Measurements from ENCODE around the gene SAMD5.

SAMD5 gene

GRCh38 chr6:147486683-147487082 is 21.8 kb upstream of the SAMD5 start:
- TF ChIP-seq ZNF70 (CRISPR knock-in tag; IDR thresholded peaks at IDR 0.05) (no peak), BACH2 (CRISPR knock-in tag; IDR thresholded peaks at IDR 0.05; ENCODE audit: borderline replicate concordance) (no peak), POU6F1 (CRISPR knock-in tag; IDR thresholded peaks at IDR 0.05; ENCODE audit: borderline replicate concordance, low read depth) (no peak), OSR1 (CRISPR knock-in tag; IDR thresholded peaks at IDR 0.05) (no peak), CREB5 (CRISPR knock-in tag; IDR thresholded peaks at IDR 0.05; ENCODE audit: low read depth) (no peak), PPARA (CRISPR knock-in tag; IDR thresholded peaks at IDR 0.05; ENCODE audit: borderline replicate concordance) (no peak), ZNF565 (CRISPR knock-in tag; conservative IDR thresholded peaks at IDR 0.05; ENCODE audit: low read depth) (no peak), PATZ1 (CRISPR knock-in tag; IDR thresholded peaks at IDR 0.05; ENCODE audit: borderline replicate concordance) (no peak), ISL1 (CRISPR knock-in tag; IDR thresholded peaks at IDR 0.05) (no peak), RARB (CRISPR knock-in tag; IDR thresholded peaks at IDR 0.05) (no peak), ZNF8 (CRISPR knock-in tag; IDR thresholded peaks at IDR 0.05) (no peak), ZFP30 (CRISPR knock-in tag; IDR thresholded peaks at IDR 0.05) (no peak), TCF4 (CRISPR knock-in tag; IDR thresholded peaks at IDR 0.05; ENCODE audit: borderline replicate concordance) (no peak), ARNTL (CRISPR knock-in tag; IDR thresholded peaks at IDR 0.05; ENCODE audit: borderline replicate concordance, low read depth) (no peak), TSHZ2 (CRISPR knock-in tag; IDR thresholded peaks at IDR 0.05) (no peak), TOX (CRISPR knock-in tag; IDR thresholded peaks at IDR 0.05; ENCODE audit: borderline replicate concordance) (no peak), GLIS3 (CRISPR knock-in tag; IDR thresholded peaks at IDR 0.05) (no peak)
- ATAC-seq = no peak

GRCh38 chr6:147497472-147497871 is 11.0 kb upstream of the SAMD5 start:
- no peak for ATAC-seq
- TF ChIP-seq BACH2 (CRISPR knock-in tag; IDR thresholded peaks at IDR 0.05; ENCODE audit: borderline replicate concordance) (no peak), ARNTL (CRISPR knock-in tag; IDR thresholded peaks at IDR 0.05; ENCODE audit: borderline replicate concordance, low read depth) (no peak), TSHZ2 (CRISPR knock-in tag; IDR thresholded peaks at IDR 0.05) (no peak), OSR1 (CRISPR knock-in tag; IDR thresholded peaks at IDR 0.05) (no peak), GLIS3 (CRISPR knock-in tag; IDR thresholded peaks at IDR 0.05) (no peak), TOX (CRISPR knock-in tag; IDR thresholded peaks at IDR 0.05; ENCODE audit: borderline replicate concordance) (no peak), CSDC2 (CRISPR knock-in tag; IDR thresholded peaks at IDR 0.05) (no peak), ZC3H10 (CRISPR knock-in tag; IDR thresholded peaks at IDR 0.05) (no peak), ZFP30 (CRISPR knock-in tag; IDR thresholded peaks at IDR 0.05) (no peak), ESRRG (CRISPR knock-in tag; IDR thresholded peaks at IDR 0.05) (no peak), CREB5 (CRISPR knock-in tag; IDR thresholded peaks at IDR 0.05; ENCODE audit: low read depth) (no peak), PATZ1 (CRISPR knock-in tag; IDR thresholded peaks at IDR 0.05; ENCODE audit: borderline replicate concordance) (no peak), ZNF565 (CRISPR knock-in tag; conservative IDR thresholded peaks at IDR 0.05; ENCODE audit: low read depth) (no peak), POU6F1 (CRISPR knock-in tag; IDR thresholded peaks at IDR 0.05; ENCODE audit: borderline replicate concordance, low read depth) (no peak), ZNF8 (CRISPR knock-in tag; IDR thresholded peaks at IDR 0.05) (no peak), RARB (CRISPR knock-in tag; IDR thresholded peaks at IDR 0.05) (no peak), CSRNP3 (CRISPR knock-in tag; IDR thresholded peaks at IDR 0.05) (no peak)

Measured in SK-N-SH treated with all-trans-retinoic acid at 6 μM for 48 hours (cell line).